WTC11 (cell line): Measurements from ENCODE around the gene ACYP2. TPM values are rescaled to one million over a fixed set of nuclear protein-coding genes. Genes with fewer than 3 reads are reported as not detected.

Source experiments
- ATAC-seq: fragments of 200-7000 bp; cut with Tn5 transposase; 2 replicates; pipeline ENCODE4 v1.10.0; 2021; ENCODE audit warnings: mild to moderate bottlenecking, moderate library complexity
- CTCF ChIA-PET: fragments of 300-600 bp; sonication (Branson Sonifier 250); formaldehyde crosslinking; loops from one replicate; lab custom pipeline; 2021; ENCODE audit warnings: antibody characterized with exemption; lab: Charles Lee
- POLR2A ChIA-PET: fragments of 350-600 bp; sonication (Branson Sonifier 250); formaldehyde crosslinking; loops from one replicate; lab custom pipeline; 2021; ENCODE audit warnings: antibody characterized with exemption; lab: Charles Lee
- DNase-seq: peaks from one replicate; pipeline ENCODE4 v3.0.0; 2021; ENCODE audit warnings: low spot score
- H3K27ac Mint-ChIP-seq: 2 replicates; pipeline ENCODE4 v1.8.0; 2021; ENCODE audit warnings: mixed read lengths
- H3K27me3 Mint-ChIP-seq: 2 replicates; pipeline ENCODE4 v1.8.0; 2021; ENCODE audit warnings: low read depth, mild to moderate bottlenecking, moderate library complexity, mixed read lengths
- H3K36me3 Mint-ChIP-seq: 2 replicates; pipeline ENCODE4 v1.8.0; 2021; ENCODE audit warnings: mixed read lengths
- H3K4me1 Mint-ChIP-seq: 2 replicates; pipeline ENCODE4 v1.8.0; 2022; ENCODE audit warnings: mixed read lengths
- H3K4me3 Mint-ChIP-seq: 2 replicates; pipeline ENCODE4 v1.8.0; 2021; ENCODE audit warnings: mild to moderate bottlenecking, moderate library complexity, mixed read lengths
- H3K9me3 Mint-ChIP-seq: 2 replicates; pipeline ENCODE4 v1.8.0; 2021; ENCODE audit warnings: mixed read lengths
- AFF4 ChIP-seq: sonication (generic); formaldehyde crosslinking; IDR thresholded peaks from 2 replicates; pipeline ENCODE4 v1.8.1; 2023; ENCODE audit warnings: mild to moderate bottlenecking, missing genetic modification reagents, borderline replicate concordance
- ATF6 ChIP-seq: sonication (generic); formaldehyde crosslinking; IDR thresholded peaks from 2 replicates; pipeline ENCODE4 v1.8.1; 2023; ENCODE audit warnings: mild to moderate bottlenecking, missing genetic modification reagents
- CREB1 ChIP-seq: sonication (generic); formaldehyde crosslinking; IDR thresholded peaks from 2 replicates; pipeline ENCODE4 v1.8.0; 2023; ENCODE audit warnings: mild to moderate bottlenecking, missing genetic modification reagents
- ELF4 ChIP-seq: sonication (generic); formaldehyde crosslinking; IDR thresholded peaks from 2 replicates; pipeline ENCODE4 v1.8.1; 2022; ENCODE audit warnings: low read depth, mild to moderate bottlenecking, moderate library complexity, missing genetic modification reagents
- GRHL2 ChIP-seq: fragments of 250-450 bp; sonication (Bioruptor Pico); IDR thresholded peaks from 2 replicates; pipeline ENCODE4 v1.8.0; 2022; ENCODE audit warnings: mild to moderate bottlenecking, moderate library complexity; ENCODE audit not compliant: insufficient replicate concordance, severe bottlenecking
- GTF2I ChIP-seq: fragments of 250-450 bp; sonication (Bioruptor Pico); conservative IDR thresholded peaks from 2 replicates; pipeline ENCODE4 v1.4.0; 2021; ENCODE audit warnings: mild to moderate bottlenecking
- JAZF1 ChIP-seq: fragments of 250-450 bp; sonication (Bioruptor Pico); IDR thresholded peaks from 2 replicates; pipeline ENCODE4 v1.9.0; 2021; ENCODE audit warnings: moderate library complexity, mild to moderate bottlenecking, inconsistent platforms
- NFE2L1 ChIP-seq: sonication (generic); formaldehyde crosslinking; IDR thresholded peaks from 2 replicates; pipeline ENCODE4 v1.8.1; 2023; ENCODE audit warnings: missing genetic modification reagents
- OVOL2 ChIP-seq: fragments of 250-450 bp; sonication (Bioruptor Pico); IDR thresholded peaks from 2 replicates; pipeline ENCODE4 v1.9.0; 2021; ENCODE audit warnings: mild to moderate bottlenecking, borderline replicate concordance
- SMAD3 ChIP-seq: sonication (generic); formaldehyde crosslinking; IDR thresholded peaks from 2 replicates; pipeline ENCODE4 v1.8.0; 2022; ENCODE audit warnings: missing genetic modification reagents, mild to moderate bottlenecking, borderline replicate concordance
- SMAD4 ChIP-seq: sonication (generic); formaldehyde crosslinking; IDR thresholded peaks from 2 replicates; pipeline ENCODE4 v1.8.0; 2022; ENCODE audit warnings: mild to moderate bottlenecking, missing genetic modification reagents
- STAT6 ChIP-seq: sonication (generic); formaldehyde crosslinking; conservative IDR thresholded peaks from 2 replicates; pipeline ENCODE4 v1.8.1; 2023; ENCODE audit warnings: mild to moderate bottlenecking, low read depth, missing genetic modification reagents, moderate library complexity
- TCF7 ChIP-seq: sonication (generic); formaldehyde crosslinking; IDR thresholded peaks from 2 replicates; pipeline ENCODE4 v1.8.0; 2022; ENCODE audit warnings: mild to moderate bottlenecking, low read depth, missing genetic modification reagents, moderate library complexity
- TP53 ChIP-seq: sonication (generic); formaldehyde crosslinking; IDR thresholded peaks from 2 replicates; pipeline ENCODE4 v1.8.1; 2023; ENCODE audit warnings: mild to moderate bottlenecking, missing genetic modification reagents
- ZNF138 ChIP-seq: sonication (generic); formaldehyde crosslinking; conservative IDR thresholded peaks from 2 replicates; pipeline ENCODE4 v1.8.1; 2022; ENCODE audit warnings: mild to moderate bottlenecking, moderate library complexity, missing genetic modification reagents
- ZNF317 ChIP-seq: sonication (generic); formaldehyde crosslinking; IDR thresholded peaks from 2 replicates; pipeline ENCODE4 v1.8.1; 2023; ENCODE audit warnings: low read depth, mild to moderate bottlenecking, moderate library complexity, missing genetic modification reagents, borderline replicate concordance
- ZNF396 ChIP-seq: fragments of 250-450 bp; sonication (Bioruptor Pico); IDR thresholded peaks from 2 replicates; pipeline ENCODE4 v1.8.0; 2021; ENCODE audit warnings: mild to moderate bottlenecking, moderate library complexity, borderline replicate concordance
- ZNF416 ChIP-seq: fragments of 250-450 bp; sonication (Bioruptor Pico); IDR thresholded peaks from 2 replicates; pipeline ENCODE4 v1.9.0; 2021; ENCODE audit warnings: mild to moderate bottlenecking, inconsistent platforms
- total RNA-seq: library from RNA; stranded (reverse); gene quantifications from 3 replicates; pipeline ENCODE4 v1.2.3, GENCODE V29; 2021

Gene ACYP2
- total RNA-seq, 1 experiment from 2014 or later: 4.4 TPM

GRCh38 chr2:54227798-54228197, 112.4 kb downstream of the ACYP2 start:
- Mint-ChIP-seq H3K9me3 (peaks cover 13% of the 10 kb centered on the region), H3K27ac (no peak overlapping the region), H3K4me3 (no peak overlapping the region), H3K4me1 (peaks cover 19% of the 10 kb centered on the region), H3K27me3 (no peaks in the 10 kb centered on the region), H3K36me3 (no peaks in the 10 kb centered on the region)
- ATAC-seq: no peak
- ChIA-PET CTCF (interaction anchor here (1.2 kb wide), 1 partner anchor 21 kb away, joined by 4 read pairs; no protein-coding TSS in a partner anchor), POLR2A (no interaction called here)
- DNase-seq: no peak
- TF ChIP-seq SMAD3 (CRISPR knock-in tag) (no peak), NFE2L1 (CRISPR knock-in tag) (no peak), ZNF138 (CRISPR knock-in tag) (no peak), STAT6 (CRISPR knock-in tag) (no peak), ATF6 (CRISPR knock-in tag) (no peak), GTF2I (CRISPR knock-in tag) (no peak), GRHL2 (CRISPR knock-in tag) (no peak), ZNF416 (CRISPR knock-in tag) (no peak), OVOL2 (CRISPR knock-in tag) (no peak), AFF4 (CRISPR knock-in tag) (no peak), TCF7 (CRISPR knock-in tag) (no peak), SMAD4 (CRISPR knock-in tag) (no peak), TP53 (CRISPR knock-in tag) (no peak), ZNF317 (CRISPR knock-in tag) (no peak), CREB1 (CRISPR knock-in tag) (no peak), JAZF1 (CRISPR knock-in tag) (no peak)

- CTCF ChIA-PET: interaction anchor here (1.2 kb wide), 1 partner anchor 22 kb away, joined by 4 read pairs; no protein-coding TSS in a partner anchor
- POLR2A ChIA-PET: no interaction called here
- DNase-seq (no peak), ATAC-seq (no peak)
- H3K4me1 Mint-ChIP-seq: peaks cover 17% of the 10 kb centered on the region
- H3K27me3 Mint-ChIP-seq: no peaks in the 10 kb centered on the region
- H3K9me3 Mint-ChIP-seq: peaks cover 13% of the 10 kb centered on the region
- no peak for TF ChIP-seq ZNF396 (CRISPR knock-in tag)
- no peak for TF ChIP-seq ELF4 (CRISPR knock-in tag)
- no peak for TF ChIP-seq SMAD4 (CRISPR knock-in tag)
- H3K36me3 Mint-ChIP-seq: no peaks in the 10 kb centered on the region
- H3K4me3 Mint-ChIP-seq: no peak overlapping the region
- H3K27ac Mint-ChIP-seq: no peak overlapping the region
These were observed 113.5 kb downstream of the ACYP2 start for GRCh38 chr2:54228945-54229344.
